ENCODE data around the gene SYNPO.

- no peak for TF ChIP-seq CTCF (IDR thresholded peaks at IDR 0.05)
- TF ChIP-seq POLR2A (IDR thresholded peaks at IDR 0.05) = no peak
These were observed 9.1 kb upstream of the SYNPO start for GRCh38 chr5:150631326-150631701.
